Choroid plexus epithelial cell (primary cell): ENCODE data around the gene NAV1.

Source experiments
- DNase-seq: peaks from one replicate; pipeline ENCODE4 v3.0.0-alpha.2; 2010; ENCODE audit warnings: low read depth
- H3K4me3 ChIP-seq: 2 replicates; pipeline ENCODE4 v1.5.1; 2011; ENCODE audit warnings: low read depth, mild to moderate bottlenecking, control low read depth, low read length, moderate library complexity
- TF ChIP-seq, protein P1 (sequence below): conservative IDR thresholded peaks from 2 replicates; pipeline ENCODE4 v1.5.1; 2011; ENCODE audit warnings: low read depth, mild to moderate bottlenecking, control low read depth, inconsistent platforms, low read length, moderate library complexity

NAV1 gene

DNA sequence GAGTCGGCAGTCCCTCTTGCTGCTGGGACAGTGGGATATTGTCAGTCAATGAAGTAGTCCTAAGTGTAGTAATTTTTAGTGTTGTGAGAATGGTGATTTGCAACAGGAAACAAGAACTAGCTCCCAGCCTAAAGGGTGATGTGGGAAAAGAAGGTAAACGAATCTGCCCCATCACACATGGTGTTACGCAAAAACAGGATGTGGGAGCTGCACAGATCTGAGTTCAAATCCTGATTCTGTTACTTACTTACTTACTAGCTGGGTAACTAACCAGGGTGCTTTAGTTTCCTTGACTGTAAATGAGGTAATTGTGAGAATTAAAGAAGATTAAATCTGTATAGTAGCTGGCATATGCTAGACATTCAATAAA is 22.3 kb downstream of the NAV1 start:
- no peak overlapping the region for H3K4me3 ChIP-seq
- TF ChIP-seq, protein P1, sequence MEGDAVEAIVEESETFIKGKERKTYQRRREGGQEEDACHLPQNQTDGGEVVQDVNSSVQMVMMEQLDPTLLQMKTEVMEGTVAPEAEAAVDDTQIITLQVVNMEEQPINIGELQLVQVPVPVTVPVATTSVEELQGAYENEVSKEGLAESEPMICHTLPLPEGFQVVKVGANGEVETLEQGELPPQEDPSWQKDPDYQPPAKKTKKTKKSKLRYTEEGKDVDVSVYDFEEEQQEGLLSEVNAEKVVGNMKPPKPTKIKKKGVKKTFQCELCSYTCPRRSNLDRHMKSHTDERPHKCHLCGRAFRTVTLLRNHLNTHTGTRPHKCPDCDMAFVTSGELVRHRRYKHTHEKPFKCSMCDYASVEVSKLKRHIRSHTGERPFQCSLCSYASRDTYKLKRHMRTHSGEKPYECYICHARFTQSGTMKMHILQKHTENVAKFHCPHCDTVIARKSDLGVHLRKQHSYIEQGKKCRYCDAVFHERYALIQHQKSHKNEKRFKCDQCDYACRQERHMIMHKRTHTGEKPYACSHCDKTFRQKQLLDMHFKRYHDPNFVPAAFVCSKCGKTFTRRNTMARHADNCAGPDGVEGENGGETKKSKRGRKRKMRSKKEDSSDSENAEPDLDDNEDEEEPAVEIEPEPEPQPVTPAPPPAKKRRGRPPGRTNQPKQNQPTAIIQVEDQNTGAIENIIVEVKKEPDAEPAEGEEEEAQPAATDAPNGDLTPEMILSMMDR = no peak
- no peak for DNase-seq

DNA sequence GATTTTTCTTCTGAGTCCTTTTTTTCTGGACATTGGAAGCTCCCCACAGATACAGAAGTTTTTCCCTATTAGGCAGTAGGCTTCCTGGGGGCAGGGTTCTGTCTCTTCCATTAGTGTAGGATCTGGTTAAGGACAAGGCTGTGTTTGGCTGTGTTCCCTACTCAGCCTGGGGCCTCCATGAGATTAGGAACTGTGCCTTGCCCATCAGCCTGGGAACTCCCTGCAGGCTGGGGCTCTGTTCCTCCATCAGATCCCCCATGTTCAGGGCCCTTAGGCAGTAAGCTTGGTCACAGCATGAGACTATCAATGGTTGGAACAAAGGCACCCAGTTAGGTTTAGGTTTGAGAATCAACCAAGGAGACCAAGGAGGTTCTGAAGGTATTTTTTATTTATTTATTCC is 22.7 kb downstream of the NAV1 start:
- no peak overlapping the region for H3K4me3 ChIP-seq
- DNase-seq = no peak
- TF ChIP-seq, protein P1 = no peak

DNA sequence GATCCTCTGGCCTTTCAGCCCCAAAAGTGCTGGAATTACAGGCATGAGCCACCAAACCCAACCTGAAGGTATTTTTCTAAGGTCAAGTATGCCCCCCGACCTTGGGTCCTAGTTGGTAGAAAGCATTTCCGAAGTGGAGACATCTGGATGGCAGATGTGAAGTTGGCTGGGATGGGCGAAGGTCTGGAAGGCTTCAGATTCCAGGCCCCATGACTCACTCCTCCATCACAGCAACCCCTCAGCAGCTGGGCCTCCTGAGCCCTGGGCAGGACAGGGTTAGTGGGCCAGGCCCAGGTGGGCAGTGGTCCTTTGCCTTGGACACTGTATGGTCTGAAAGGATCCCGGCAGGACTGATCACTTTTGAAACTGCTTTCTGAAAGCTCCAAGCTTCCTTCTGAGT is 23.3 kb downstream of the NAV1 start:
- TF ChIP-seq, protein P1 = no peak
- peak; percentile 89 for DNase-seq
- H3K4me3 ChIP-seq = no peak overlapping the region

DNA sequence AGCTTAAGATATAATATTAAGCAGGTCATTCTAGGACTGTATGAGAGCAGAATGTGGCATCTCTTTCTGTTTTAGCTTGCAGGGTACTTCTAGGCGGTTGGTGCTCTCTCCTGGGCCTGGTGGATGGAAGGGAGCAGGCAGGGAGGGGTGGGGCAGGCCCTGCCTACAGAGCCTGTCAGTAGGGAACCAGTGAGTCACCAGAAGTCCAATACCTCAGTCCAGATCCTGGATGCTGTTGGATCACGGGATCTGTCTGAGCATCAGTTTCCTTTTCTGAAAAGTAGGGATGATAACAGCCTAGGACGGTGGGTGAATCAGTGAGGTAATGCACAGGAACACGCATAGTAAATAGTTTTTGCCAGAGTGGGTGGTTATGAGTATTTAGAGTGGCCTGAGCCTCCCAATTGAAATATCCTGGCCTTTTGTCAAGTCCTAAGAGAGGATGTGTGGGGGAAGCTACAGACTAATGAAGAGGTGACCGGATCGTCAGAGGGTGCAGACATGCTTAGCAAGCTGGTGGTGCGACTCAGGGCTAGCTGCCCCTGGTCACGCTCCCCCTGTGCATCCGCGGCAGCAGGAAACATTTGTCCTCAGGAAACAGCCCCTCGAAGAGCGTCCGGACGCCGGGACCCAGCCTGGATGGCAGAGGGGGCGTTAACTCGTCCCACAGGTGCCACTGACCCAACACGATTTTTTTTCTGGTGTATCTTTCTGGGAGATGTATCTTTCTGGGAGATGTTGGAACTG is 23.9 kb downstream of the NAV1 start:
- H3K4me3 ChIP-seq = no peak overlapping the region
- DNase-seq = peak; percentile 86

DNA sequence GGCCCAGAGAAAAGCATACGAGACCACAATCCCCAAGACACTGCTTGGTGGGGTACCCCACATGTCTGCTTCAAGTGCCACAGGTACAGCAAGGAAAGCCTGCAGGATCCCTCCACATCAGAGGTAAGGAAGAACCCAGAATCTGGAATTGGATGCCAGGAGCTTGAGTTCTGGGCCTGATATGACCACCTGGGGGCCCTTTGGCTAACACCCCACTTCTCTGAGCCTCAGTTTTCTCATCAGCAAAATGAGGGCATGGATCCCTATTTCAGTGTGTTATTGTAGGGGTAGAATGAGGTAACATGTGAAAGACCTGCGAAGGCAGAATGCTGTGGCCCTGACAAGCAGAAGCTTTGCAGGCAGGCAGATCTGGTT is 24.5 kb downstream of the NAV1 start:
- TF ChIP-seq, protein P1 = no peak
- no peak for DNase-seq
- H3K4me3 ChIP-seq = no peak overlapping the region

More for the DNA sequence above, 23.9 kb downstream of the NAV1 start:
- TF ChIP-seq, protein P1 = no peak

DNA sequence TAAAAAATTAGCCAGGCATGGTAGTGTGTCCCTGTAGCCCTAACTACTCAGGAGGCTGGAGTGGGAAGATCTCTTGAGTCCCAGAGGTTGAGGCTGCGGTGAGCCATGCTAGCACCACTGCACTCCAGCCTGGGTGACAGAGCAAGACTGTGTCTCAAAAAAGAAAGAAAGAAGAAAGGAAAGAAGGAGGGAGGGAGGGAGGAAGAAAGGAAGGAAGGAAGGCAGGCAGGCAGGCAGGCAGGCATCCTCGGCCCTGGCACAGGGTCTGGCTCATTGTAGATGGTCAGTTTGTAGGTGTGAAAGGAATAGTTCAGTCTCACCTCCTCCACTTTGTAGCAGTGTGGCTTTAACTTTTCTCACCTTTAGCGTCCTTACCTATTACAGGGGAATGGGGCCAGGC is 25.0 kb downstream of the NAV1 start:
- TF ChIP-seq, protein P1 = no peak
- H3K4me3 ChIP-seq = no peak overlapping the region
- DNase-seq = no peak

DNA sequence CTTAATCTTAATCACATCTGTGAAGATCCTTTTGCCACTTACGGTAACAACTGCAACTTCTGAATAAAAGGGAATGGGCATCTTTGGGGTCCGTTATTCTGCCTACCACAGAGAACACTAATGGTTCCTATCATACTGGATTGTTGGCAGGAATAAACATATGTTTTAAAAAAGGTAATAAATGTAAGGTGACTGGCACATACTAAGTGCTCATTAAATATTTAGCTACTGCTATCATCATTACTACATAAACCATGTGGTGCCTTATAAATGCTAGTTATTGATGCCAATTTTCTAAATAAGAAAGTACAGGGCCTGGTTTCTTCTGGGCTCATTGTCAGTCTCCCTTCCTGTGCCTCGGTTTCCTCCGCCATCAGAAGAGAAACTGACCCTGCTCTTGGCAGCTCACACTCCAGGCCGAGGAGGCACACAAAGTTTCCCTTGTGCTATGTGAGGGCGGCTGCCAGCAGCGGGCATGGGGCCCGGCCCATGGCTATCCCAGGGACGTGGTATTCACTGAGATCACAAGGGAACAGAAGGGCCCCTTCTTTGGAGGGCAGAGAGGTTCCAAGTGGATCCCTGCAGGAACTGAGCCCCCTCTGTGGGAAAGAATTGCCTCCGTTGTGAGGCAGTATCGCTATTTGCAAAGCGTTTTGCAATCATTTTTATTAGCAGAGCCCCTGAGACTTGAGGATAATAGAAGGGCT is 26.2 kb downstream of the NAV1 start:
- no peak overlapping the region for H3K4me3 ChIP-seq
- TF ChIP-seq, protein P1 = no peak
- no peak for DNase-seq
